ENCODE results near the gene C4orf17. TPM values are rescaled to one million over a fixed set of nuclear protein-coding genes. Genes with fewer than 3 reads are reported as not detected.
"Not testable (repeated sequence)": the region's sequence is repeated elsewhere in the genome, so short reads cannot be mapped to it uniquely, and the experiment has no call there.

The C4orf17 gene
- polyA plus RNA-seq, 1 donor = 0.03 TPM

DNA sequence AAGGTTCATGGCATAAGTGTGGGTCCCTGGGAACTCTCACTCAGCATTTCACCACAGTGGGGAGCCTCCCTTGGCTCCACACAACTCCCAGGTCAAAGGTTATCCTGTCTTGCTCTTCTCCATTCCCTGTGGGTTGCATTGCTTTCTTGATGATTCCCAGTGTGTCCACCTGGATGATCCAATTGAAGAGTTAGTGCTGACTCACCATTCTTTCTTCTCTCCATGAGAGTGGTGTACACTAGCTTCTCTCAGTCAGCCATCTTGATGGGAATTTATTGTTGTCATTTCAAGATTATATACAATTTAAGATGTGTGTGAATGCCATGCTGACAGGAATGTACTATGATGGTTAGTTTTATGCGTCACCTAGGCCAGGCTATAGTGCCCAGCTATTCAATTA lies 25.6 kb upstream of the C4orf17 start:
- no peaks in the 10 kb centered on the region for H3K27me3 ChIP-seq (ENCODE audit: control insufficient read depth, insufficient read depth, low read length)
- no peaks in the 10 kb centered on the region for H3K36me3 ChIP-seq (ENCODE audit: control insufficient read depth, insufficient read depth, low read length)
- peaks cover 5% of the 10 kb centered on the region for H3K9me3 ChIP-seq (ENCODE audit: control insufficient read depth, low read depth, low read length)
- no peak overlapping the region for H3K27ac ChIP-seq (ENCODE audit: low read length)
- no peak for DNase-seq
- no peaks in the 10 kb centered on the region for H3K4me1 ChIP-seq (ENCODE audit: control insufficient read depth, insufficient read depth, low read length)
- no CpG with 5 or more reads among the region's 1 CpG for WGBS (ENCODE audit: insufficient coverage, low lambda C conversion rate)
- H3K4me3 ChIP-seq (ENCODE audit: low read length) = no peak overlapping the region

DNA sequence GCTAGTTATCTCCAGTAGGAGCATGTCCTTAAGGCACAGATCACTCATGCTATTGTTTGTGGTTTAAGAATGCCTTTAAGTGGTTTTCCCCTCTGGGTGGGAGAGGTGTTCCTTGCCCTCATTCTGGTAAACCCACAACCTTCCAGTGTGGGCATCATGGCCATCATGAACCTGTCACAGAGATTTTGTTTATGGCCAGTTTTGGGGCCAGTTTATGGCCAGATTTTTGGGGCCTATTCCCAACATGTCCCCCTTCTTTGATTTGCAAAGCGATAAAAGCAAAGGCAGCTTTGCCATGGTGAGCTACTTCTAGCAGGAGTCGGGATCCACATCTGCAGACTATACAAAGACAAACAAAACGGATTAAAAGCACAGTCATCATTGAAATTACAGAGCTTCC lies 24.2 kb upstream of the C4orf17 start:
- not testable (repeated sequence) for H3K4me1 ChIP-seq (ENCODE audit: control insufficient read depth, insufficient read depth, low read length); H3K9me3 ChIP-seq (ENCODE audit: control insufficient read depth, low read depth, low read length); H3K36me3 ChIP-seq (ENCODE audit: control insufficient read depth, insufficient read depth, low read length); H3K27ac ChIP-seq (ENCODE audit: low read length); DNase-seq; H3K4me3 ChIP-seq (ENCODE audit: low read length); H3K27me3 ChIP-seq (ENCODE audit: control insufficient read depth, insufficient read depth, low read length)
- WGBS (ENCODE audit: insufficient coverage, low lambda C conversion rate) = 100% methylated on average over 1 of the region's 3 CpGs

DNA sequence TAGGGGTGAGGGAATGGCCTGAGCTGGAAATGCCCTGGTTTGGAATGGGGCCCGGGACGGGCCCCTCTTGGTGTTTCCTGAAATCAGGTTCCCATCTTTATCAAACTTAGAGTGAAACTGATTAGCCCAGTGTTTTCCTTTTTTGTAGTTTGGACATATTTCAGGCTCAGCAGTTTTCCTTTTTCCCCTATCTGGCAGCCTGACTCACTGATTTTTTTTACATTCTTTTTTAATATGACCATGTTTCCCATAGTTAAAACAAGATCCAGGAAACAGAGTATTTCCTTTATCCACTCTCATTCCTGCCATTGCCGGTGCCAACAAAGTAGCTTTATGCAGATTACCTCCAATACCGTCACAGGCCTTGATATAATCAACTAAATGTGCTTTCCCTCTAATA lies 20.5 kb upstream of the C4orf17 start:
- no peaks in the 10 kb centered on the region for H3K9me3 ChIP-seq (ENCODE audit: control insufficient read depth, low read depth, low read length)
- H3K36me3 ChIP-seq (ENCODE audit: control insufficient read depth, insufficient read depth, low read length) = no peaks in the 10 kb centered on the region
- no CpG with 5 or more reads among the region's 4 CpGs for WGBS (ENCODE audit: insufficient coverage, low lambda C conversion rate)
- no peak overlapping the region for H3K4me3 ChIP-seq (ENCODE audit: low read length)
- H3K27me3 ChIP-seq (ENCODE audit: control insufficient read depth, insufficient read depth, low read length) = no peaks in the 10 kb centered on the region
- no peaks in the 10 kb centered on the region for H3K4me1 ChIP-seq (ENCODE audit: control insufficient read depth, insufficient read depth, low read length)
- H3K27ac ChIP-seq (ENCODE audit: low read length) = no peak overlapping the region
- no peak for DNase-seq

DNA sequence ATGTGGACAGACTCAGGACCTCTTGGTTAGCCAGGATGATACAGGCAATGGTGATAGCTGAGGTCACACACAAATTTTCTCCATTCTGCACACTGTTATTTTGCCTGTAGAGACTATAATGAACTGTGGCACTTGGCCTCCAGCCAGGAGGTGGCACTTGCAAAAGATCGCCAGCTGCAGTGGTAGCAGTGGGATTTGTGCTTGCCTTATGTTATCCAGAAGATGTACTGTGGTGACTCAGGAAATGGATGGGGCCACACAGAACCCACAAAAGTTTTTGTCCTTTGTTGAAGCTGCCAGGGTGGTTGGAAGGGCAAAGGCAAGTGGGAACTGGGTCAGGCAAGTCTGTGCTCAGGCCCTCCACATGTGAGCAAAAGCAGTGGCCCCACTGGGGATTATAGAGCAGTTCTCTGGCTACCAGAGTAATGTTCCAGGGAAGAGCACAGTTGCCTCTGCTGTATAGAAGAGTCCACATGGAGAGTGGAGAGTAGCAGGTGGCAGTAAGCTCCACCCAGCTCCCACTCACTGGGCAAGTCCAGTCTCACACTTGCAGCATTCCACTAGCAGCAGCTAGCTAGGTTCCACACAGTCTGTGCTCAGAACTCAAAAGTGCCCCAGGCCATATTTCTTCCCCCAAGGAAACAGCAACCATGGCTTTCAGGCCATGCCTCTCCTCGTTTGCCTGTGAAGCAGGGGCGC lies 5.9 kb upstream of the C4orf17 start:
- H3K27ac ChIP-seq (ENCODE audit: low read length) = no peak overlapping the region
- H3K36me3 ChIP-seq (ENCODE audit: control insufficient read depth, insufficient read depth, low read length) = no peaks in the 10 kb centered on the region
- no peak for DNase-seq
- no peaks in the 10 kb centered on the region for H3K27me3 ChIP-seq (ENCODE audit: control insufficient read depth, insufficient read depth, low read length)
- no peaks in the 10 kb centered on the region for H3K4me1 ChIP-seq (ENCODE audit: control insufficient read depth, insufficient read depth, low read length)
- H3K9me3 ChIP-seq (ENCODE audit: control insufficient read depth, low read depth, low read length) = peaks cover 5% of the 10 kb centered on the region
- no CpG with 5 or more reads among the region's 3 CpGs for WGBS (ENCODE audit: insufficient coverage, low lambda C conversion rate)
- H3K4me3 ChIP-seq (ENCODE audit: low read length) = no peak overlapping the region

DNA sequence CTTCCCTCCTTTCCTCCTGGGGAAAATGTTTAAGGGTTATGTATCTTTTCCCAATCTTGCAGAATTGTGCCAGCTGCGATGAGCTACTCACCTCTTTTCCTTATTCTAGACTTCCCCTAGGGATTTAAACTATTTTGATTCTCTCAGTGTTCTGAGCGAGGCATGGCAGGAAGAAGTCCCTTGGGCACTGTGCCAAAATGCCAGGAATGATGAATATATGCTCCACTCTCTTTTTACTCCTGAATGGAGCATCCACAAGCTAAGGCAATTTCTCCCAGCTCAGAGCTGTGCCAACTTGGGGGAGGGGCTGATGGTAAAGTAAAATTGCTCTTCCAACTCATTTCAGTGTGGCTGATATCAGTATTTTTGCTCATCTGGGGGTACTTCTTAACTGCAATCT lies 4.0 kb upstream of the C4orf17 start:
- WGBS (ENCODE audit: insufficient coverage, low lambda C conversion rate) = 80% methylated on average over 1 of the region's 2 CpGs

DNA sequence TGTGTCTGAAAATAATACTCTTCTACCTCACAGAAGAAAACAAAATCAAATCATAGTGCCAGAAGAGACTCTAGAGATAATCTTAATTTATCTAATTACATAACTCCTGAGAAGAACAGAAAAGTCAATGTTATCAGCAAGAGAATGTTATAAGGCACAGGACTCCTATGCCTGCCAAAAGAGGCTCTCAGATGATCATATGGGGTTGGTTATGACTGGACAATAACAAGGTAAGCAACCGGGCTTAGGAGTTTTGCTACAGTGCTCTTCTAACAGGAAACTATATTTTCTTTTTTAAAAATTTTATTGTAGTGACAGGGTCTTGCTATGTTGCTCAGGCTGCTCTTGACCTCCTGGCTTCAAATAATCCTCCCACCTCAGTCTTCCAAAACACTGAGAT lies 3.5 kb upstream of the C4orf17 start:
- WGBS (ENCODE audit: insufficient coverage, low lambda C conversion rate) = no CpG with 5 or more reads among the region's 1 CpG
- Histone ChIP-seq H3K36me3 (ENCODE audit: control insufficient read depth, insufficient read depth, low read length) (no peaks in the 10 kb centered on the region), H3K9me3 (ENCODE audit: control insufficient read depth, low read depth, low read length) (peaks cover 5% of the 10 kb centered on the region), H3K27ac (ENCODE audit: low read length) (no peak overlapping the region), H3K27me3 (ENCODE audit: control insufficient read depth, insufficient read depth, low read length) (no peaks in the 10 kb centered on the region), H3K4me1 (ENCODE audit: control insufficient read depth, insufficient read depth, low read length) (no peaks in the 10 kb centered on the region), H3K4me3 (ENCODE audit: low read length) (no peak overlapping the region)
- no peak for DNase-seq

More for the DNA sequence above, 4.0 kb upstream of the C4orf17 start:
- Histone ChIP-seq H3K9me3 (ENCODE audit: control insufficient read depth, low read depth, low read length) (peaks cover 5% of the 10 kb centered on the region), H3K27ac (ENCODE audit: low read length) (no peak overlapping the region), H3K4me3 (ENCODE audit: low read length) (no peak overlapping the region), H3K4me1 (ENCODE audit: control insufficient read depth, insufficient read depth, low read length) (no peaks in the 10 kb centered on the region), H3K36me3 (ENCODE audit: control insufficient read depth, insufficient read depth, low read length) (no peaks in the 10 kb centered on the region), H3K27me3 (ENCODE audit: control insufficient read depth, insufficient read depth, low read length) (no peaks in the 10 kb centered on the region)
- DNase-seq = no peak

DNA sequence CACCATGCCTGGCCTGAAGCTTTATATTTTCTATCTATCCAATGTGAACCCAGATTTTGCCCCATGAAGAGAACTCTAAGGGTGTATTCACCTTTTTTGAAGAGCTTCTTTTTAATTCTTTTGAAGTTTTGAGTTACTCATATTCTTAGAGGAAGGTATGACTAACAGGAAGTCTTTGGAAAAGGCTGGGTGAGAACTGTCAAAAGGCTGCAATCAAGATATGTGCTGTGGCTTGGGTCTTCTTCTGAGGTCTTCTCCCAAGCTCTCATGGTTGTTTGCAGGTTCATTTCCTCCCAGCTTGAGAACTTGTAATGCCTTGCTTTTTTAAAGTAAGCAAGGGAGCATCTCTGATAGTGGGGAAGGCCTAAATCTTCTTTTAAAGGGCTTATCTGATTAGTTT lies 3.1 kb upstream of the C4orf17 start:
- Histone ChIP-seq H3K4me1 (ENCODE audit: control insufficient read depth, insufficient read depth, low read length) (no peaks in the 10 kb centered on the region), H3K36me3 (ENCODE audit: control insufficient read depth, insufficient read depth, low read length) (no peaks in the 10 kb centered on the region), H3K4me3 (ENCODE audit: low read length) (no peak overlapping the region), H3K27ac (ENCODE audit: low read length) (no peak overlapping the region), H3K9me3 (ENCODE audit: control insufficient read depth, low read depth, low read length) (peaks cover 5% of the 10 kb centered on the region), H3K27me3 (ENCODE audit: control insufficient read depth, insufficient read depth, low read length) (no peaks in the 10 kb centered on the region)
- no peak for DNase-seq

DNA sequence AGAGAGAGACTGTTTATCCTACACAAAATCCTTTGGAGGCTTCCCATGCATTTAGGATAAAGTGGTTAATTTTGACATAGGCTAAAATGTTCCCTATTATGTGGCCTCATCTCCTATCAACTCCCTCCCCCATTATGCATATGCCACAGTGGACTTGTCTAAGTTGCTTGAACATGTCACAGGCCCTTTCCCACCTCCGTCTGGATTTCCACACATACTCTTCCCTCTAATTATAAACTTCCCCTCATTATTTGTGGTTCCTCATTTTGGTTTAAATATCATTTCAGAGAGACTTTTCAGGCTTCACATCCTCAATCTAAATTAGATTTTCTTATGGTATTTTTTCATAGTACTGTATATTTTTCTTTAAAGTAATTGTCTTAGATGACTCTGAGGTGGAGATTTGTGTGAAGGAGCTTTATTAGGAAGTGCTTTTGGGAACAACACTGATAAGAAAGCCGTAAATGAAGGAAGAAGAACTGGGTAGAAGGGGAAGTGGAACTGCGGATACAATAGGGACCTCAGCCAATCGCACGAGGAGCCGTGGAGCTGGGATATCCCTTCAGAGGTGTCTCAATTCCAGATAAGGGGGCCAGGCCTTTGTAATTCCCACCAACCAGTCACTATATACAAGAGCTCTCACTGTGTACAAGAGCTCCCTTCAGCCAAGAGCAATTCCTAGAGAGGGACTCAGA lies 7.9 kb downstream of the C4orf17 start:
- 80% methylated on average over 1 of the region's 6 CpGs for WGBS (ENCODE audit: insufficient coverage, low lambda C conversion rate)
- H3K27ac ChIP-seq (ENCODE audit: low read length) = no peak overlapping the region
- no peaks in the 10 kb centered on the region for H3K27me3 ChIP-seq (ENCODE audit: control insufficient read depth, insufficient read depth, low read length)
- no peaks in the 10 kb centered on the region for H3K9me3 ChIP-seq (ENCODE audit: control insufficient read depth, low read depth, low read length)
- no peak for DNase-seq
- H3K4me1 ChIP-seq (ENCODE audit: control insufficient read depth, insufficient read depth, low read length) = no peaks in the 10 kb centered on the region
- H3K36me3 ChIP-seq (ENCODE audit: control insufficient read depth, insufficient read depth, low read length) = no peaks in the 10 kb centered on the region
- H3K4me3 ChIP-seq (ENCODE audit: low read length) = no peak overlapping the region

DNA sequence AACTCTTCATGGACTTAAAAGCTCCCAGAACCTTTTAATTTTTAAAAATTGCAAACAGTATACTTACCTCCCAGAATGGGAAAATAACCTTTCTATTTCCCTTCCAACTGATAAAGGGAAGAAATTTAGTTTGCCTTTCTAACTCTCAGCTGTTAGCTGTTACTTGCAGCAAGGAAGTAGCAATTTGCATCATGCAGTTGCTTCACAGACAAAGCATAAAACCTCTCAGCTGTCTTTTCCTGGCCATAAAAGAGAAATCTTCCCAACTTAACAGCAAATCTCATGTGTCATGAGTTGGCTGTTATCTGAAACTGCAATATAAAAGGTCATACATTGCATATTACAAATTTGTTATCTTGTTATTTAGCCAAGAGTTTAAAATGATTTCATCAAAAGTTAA lies 18.4 kb downstream of the C4orf17 start:
- Histone ChIP-seq H3K27ac (ENCODE audit: low read length) (peak overlapping the region; percentile 61), H3K9me3 (ENCODE audit: control insufficient read depth, low read depth, low read length) (no peaks in the 10 kb centered on the region), H3K4me1 (ENCODE audit: control insufficient read depth, insufficient read depth, low read length) (peaks cover 2% of the 10 kb centered on the region), H3K27me3 (ENCODE audit: control insufficient read depth, insufficient read depth, low read length) (no peaks in the 10 kb centered on the region), H3K36me3 (ENCODE audit: control insufficient read depth, insufficient read depth, low read length) (no peaks in the 10 kb centered on the region), H3K4me3 (ENCODE audit: low read length) (no peak overlapping the region)
- peak; percentile 54 to 64 for DNase-seq

DNA sequence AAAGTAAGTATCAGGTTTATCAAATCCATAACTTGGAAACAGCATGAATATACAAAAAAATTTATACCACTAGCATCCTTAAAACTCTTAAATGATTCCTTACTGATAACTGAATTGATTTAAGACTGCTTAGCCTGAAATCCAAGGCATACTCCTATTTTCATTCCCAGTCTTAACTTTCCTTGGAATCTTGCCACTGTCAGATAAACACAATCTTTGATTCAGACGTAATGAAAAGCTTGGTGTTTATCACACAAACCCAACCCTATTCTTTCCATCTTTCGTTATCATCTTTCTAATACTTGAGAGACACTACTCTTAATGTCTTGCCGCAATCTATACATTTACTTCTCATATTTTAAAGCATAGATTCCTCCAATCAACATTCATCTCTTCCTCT lies 19.1 kb downstream of the C4orf17 start:
- H3K27me3 ChIP-seq (ENCODE audit: control insufficient read depth, insufficient read depth, low read length) = no peaks in the 10 kb centered on the region
- H3K36me3 ChIP-seq (ENCODE audit: control insufficient read depth, insufficient read depth, low read length) = no peaks in the 10 kb centered on the region
- H3K9me3 ChIP-seq (ENCODE audit: control insufficient read depth, low read depth, low read length) = no peaks in the 10 kb centered on the region
- no peak overlapping the region for H3K4me3 ChIP-seq (ENCODE audit: low read length)
- no peak overlapping the region for H3K27ac ChIP-seq (ENCODE audit: low read length)
- WGBS (ENCODE audit: insufficient coverage, low lambda C conversion rate) = 71% methylated on average over 3 of the region's 3 CpGs
- DNase-seq = no peak
- peaks cover 2% of the 10 kb centered on the region for H3K4me1 ChIP-seq (ENCODE audit: control insufficient read depth, insufficient read depth, low read length)

DNA sequence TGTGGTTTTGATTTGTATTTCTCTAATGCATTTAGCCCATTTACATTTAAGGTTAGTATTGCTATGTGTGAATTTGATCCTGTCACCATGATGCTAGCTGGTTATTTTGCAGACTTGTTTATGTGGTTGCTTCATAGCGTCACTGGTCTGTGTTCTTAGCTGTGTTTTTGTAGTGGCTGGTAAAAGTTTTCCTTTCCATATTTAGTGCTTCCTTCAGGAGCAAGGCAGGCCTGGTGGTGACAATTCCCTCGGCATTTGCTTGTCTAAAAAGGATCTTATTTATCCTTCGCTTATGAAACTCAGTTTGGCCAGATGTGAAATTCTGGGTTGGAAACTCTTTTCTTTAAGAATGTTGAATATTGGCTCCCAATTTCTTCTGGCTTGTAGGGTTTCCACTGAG lies 23.9 kb downstream of the C4orf17 start:
- H3K4me3 ChIP-seq (ENCODE audit: low read length); H3K27me3 ChIP-seq (ENCODE audit: control insufficient read depth, insufficient read depth, low read length); H3K36me3 ChIP-seq (ENCODE audit: control insufficient read depth, insufficient read depth, low read length); H3K27ac ChIP-seq (ENCODE audit: low read length); H3K9me3 ChIP-seq (ENCODE audit: control insufficient read depth, low read depth, low read length); DNase-seq: not testable (repeated sequence)
- H3K4me1 ChIP-seq (ENCODE audit: control insufficient read depth, insufficient read depth, low read length) = peaks cover 25% of the 10 kb centered on the region
- no CpG with 5 or more reads among the region's 3 CpGs for WGBS (ENCODE audit: insufficient coverage, low lambda C conversion rate)
